ENCODE measurements around the gene PPM1L.

GRCh38 chr3:160781402-160781801, 25.4 kb downstream of the PPM1L start:
- no peak for TF ChIP-seq CTCF (optimal IDR thresholded peaks at IDR 0.05 in 1 of 3, IDR thresholded peaks at IDR 0.05 in 1 of 3, conservative IDR thresholded peaks at IDR 0.05 in 1 of 3; ENCODE audit: extremely low read depth in 1 of 3, insufficient read depth in 2 of 3, low read length in 3 of 3)
- TF ChIP-seq EZH2 (IDR thresholded peaks at IDR 0.05; ENCODE audit: low read length), result no peak

All from keratinocyte (primary cell).